HepG2 (cell line): ENCODE data around the gene OR2T10. TPM values are rescaled to one million over a fixed set of nuclear protein-coding genes. Genes with fewer than 3 reads are reported as not detected.

ENCODE experiments used
- ATAC-seq: fragments of 200-7000 bp; cut with Tn5 transposase; 3 replicates; pipeline ENCODE4 v1.9.1; 2020; ENCODE audit warnings: mild to moderate bottlenecking, moderate library complexity
- BruUV-seq: library from RNA; stranded (reverse); fragments of 400-500 nt; replicated peaks from 2 replicates; lab custom pipeline; 2021; lab: Mats Ljungman, UMichigan
- CTCF ChIA-PET: fragments of 300-600 bp; formaldehyde crosslinking; extraction: SDS; loops from one replicate; lab custom pipeline; 2021; ENCODE audit warnings: low total read pairs, inconsistent platforms, low intra/inter-chr PET ratio; lab: Yijun Ruan, JAX
- POLR2A ChIA-PET: fragments of 350-600 bp; sonication (Branson Sonifier 250); formaldehyde crosslinking; loops from one replicate; lab custom pipeline; 2020; ENCODE audit warnings: antibody characterized with exemption, inconsistent platforms; lab: Yijun Ruan, JAX
- DNase-seq: peaks from one replicate; pipeline ENCODE4 v3.0.0-alpha.2; 2015; ENCODE audit warnings: low spot score
- FAIRE-seq: peaks from 3 replicates; lab custom pipeline; 2011; peaks lifted over from hg19 to GRCh38; lab: Jason Lieb, UNC
- H2AFZ ChIP-seq: one replicate; pipeline ENCODE4 v1.6.1; 2011; ENCODE audit warnings: low read length, inconsistent platforms
- H3K27ac ChIP-seq: fragments of 300-600 bp; 3 replicates; pipeline ENCODE4 v1.8.0; 2011; ENCODE audit warnings: mixed run types, mild to moderate bottlenecking, mixed read lengths, low read length, inconsistent platforms; ENCODE audit not compliant: insufficient read depth; ENCODE audit errors: extremely low read length
- H3K27me3 ChIP-seq, 2 experiments: fragments of 200-600 bp in 1 of 2; 2 replicates in 1 of 2; 3 replicates in 1 of 2; pipeline versions ENCODE4 v1.6.0 to v1.8.0; 2011; ENCODE audit warnings: low read length in 2 of 2, mild to moderate bottlenecking in 2 of 2, moderate library complexity in 2 of 2, inconsistent platforms in 1 of 2; ENCODE audit not compliant: insufficient read depth in 2 of 2, control insufficient read depth in 1 of 2
- H3K36me3 ChIP-seq, 2 experiments: fragments of 200-600 bp in 1 of 2; replicated peaks in 1 of 2; 2 replicates in 1 of 2; 3 replicates in 1 of 2; pipeline versions ENCODE4 v1.5.1 to v1.8.0; 2011; ENCODE audit warnings: low read length in 2 of 2, inconsistent platforms in 1 of 2; ENCODE audit not compliant: insufficient read depth in 2 of 2, control insufficient read depth in 1 of 2
- H3K4me1 ChIP-seq: 2 replicates; pipeline ENCODE4 v1.5.1; 2012; ENCODE audit warnings: low read length, inconsistent platforms; ENCODE audit not compliant: insufficient read depth
- H3K4me2 ChIP-seq: 2 replicates; pipeline ENCODE4 v1.6.0; 2011; ENCODE audit warnings: low read depth, low read length, inconsistent platforms
- H3K4me3 ChIP-seq, 3 experiments: fragments of 200-600 bp in 1 of 3; sonication (generic), shearing (Covaris generic) in 1 of 3; replicated peaks in 1 of 3; 2 replicates each; pipeline ENCODE4 v1.5.1; 2011 to 2016; ENCODE audit warnings: low read length in 3 of 3, inconsistent platforms in 2 of 3, low read depth in 2 of 3, mild to moderate bottlenecking in 2 of 3, control low read depth in 1 of 3, mixed read lengths in 1 of 3; ENCODE audit not compliant: insufficient read depth in 1 of 3
- H3K79me2 ChIP-seq: one replicate; pipeline ENCODE4 v1.6.1; 2011; ENCODE audit warnings: low read length, inconsistent platforms; ENCODE audit not compliant: insufficient read depth
- H3K9ac ChIP-seq: 2 replicates; pipeline ENCODE4 v1.6.0; 2011; ENCODE audit warnings: mild to moderate bottlenecking, low read depth, low read length, inconsistent platforms; ENCODE audit not compliant: insufficient read depth
- H3K9me3 ChIP-seq: 2 replicates; pipeline ENCODE4 v1.5.1; 2012; ENCODE audit warnings: mild to moderate bottlenecking, low read length
- H4K20me1 ChIP-seq: 2 replicates; pipeline ENCODE4 v1.6.0; 2011; ENCODE audit warnings: inconsistent platforms, mild to moderate bottlenecking, low read length, moderate library complexity; ENCODE audit not compliant: insufficient read depth
- MIER3 ChIP-seq: IDR thresholded peaks from 2 replicates; pipeline ENCODE4 v1.6.1; 2016; ENCODE audit warnings: missing compliant biosample characterization, borderline replicate concordance
- REL ChIP-seq: sonication (generic); formaldehyde crosslinking; conservative IDR thresholded peaks from 2 replicates; pipeline ENCODE4 v1.8.0; 2022; ENCODE audit warnings: mild to moderate bottlenecking, missing genetic modification reagents, moderate library complexity
- WIZ ChIP-seq: sonication (generic); formaldehyde crosslinking; IDR thresholded peaks from 2 replicates; pipeline ENCODE4 v1.5.1; 2020; ENCODE audit warnings: mild to moderate bottlenecking, missing genetic modification reagents
- ZNF264 ChIP-seq: sonication (generic); formaldehyde crosslinking; IDR thresholded peaks from 2 replicates; pipeline ENCODE4 v1.4.0; 2020; ENCODE audit warnings: missing genetic modification reagents
- WGBS: methylation state at CpG from one replicate; pipeline ENCODE4 v1.1.6; 2017; ENCODE audit warnings: low lambda C conversion rate; 5-methylcytosine and 5-hydroxymethylcytosine counted together
- in situ Hi-C: cut with HindIII; loops from 2 replicates; pipeline ENCODE4 v1.10.0; 2017; ENCODE audit warnings: low pct_unique_long_range_greater_than_20kb; ENCODE audit not compliant: extremely low pct_ligation_motif_present
- intact Hi-C: fragments of 100-400 bp; cut with micrococcal nuclease; formaldehyde crosslinking; loops from one replicate; pipeline ENCODE4 v1.10.0; 2022; ENCODE audit not compliant: unreplicated experiment
- polyA plus RNA-seq, 8 experiments: library from polyadenylated mRNA; depleted of rRNA in 3 of 8; stranded (reverse) in 7 of 8; unstranded in 1 of 8; fragments of >200 nt; fragmentation: Illumina TruSeq in 4 of 8; extraction: Trizol in 4 of 8; gene quantifications; 2 replicates each; pipeline versions ENCODE4 v1.2.1 to v1.2.3, GENCODE V29; 2011 to 2016; ENCODE audit warnings: low read depth in 4 of 8, missing spikeins in 1 of 8, mixed read lengths in 1 of 8; ENCODE audit not compliant: insufficient read depth in 1 of 8
- total RNA-seq, 5 experiments: library from RNA; depleted of rRNA; stranded (reverse); fragments of >200 nt; fragmentation: Illumina TruSeq; extraction: Trizol; gene quantifications; 2 replicates each; pipeline ENCODE4 v1.2.3, GENCODE V29; 2016; ENCODE audit warnings: low read depth in 1 of 5
- TF ChIP-seq, protein P1 (sequence below): sonication (generic); formaldehyde crosslinking; IDR thresholded peaks from 2 replicates; pipeline ENCODE4 v1.5.0; 2020; ENCODE audit warnings: missing genetic modification reagents
- TF ChIP-seq, protein P2 (sequence below): IDR thresholded peaks from 2 replicates; pipeline ENCODE4 v1.6.1; 2016; ENCODE audit warnings: mild to moderate bottlenecking
- TF ChIP-seq, protein P3 (sequence below): sonication (generic); formaldehyde crosslinking; IDR thresholded peaks from 2 replicates; pipeline ENCODE4 v1.8.1; 2022; ENCODE audit warnings: low read depth, mild to moderate bottlenecking, missing genetic modification reagents

Gene OR2T10
- total and polyA plus RNA-seq, 2 of the 13 experiments (the other 11 are each of a cell fraction or from before 2014, with no cell fraction given): not detected

DNA sequence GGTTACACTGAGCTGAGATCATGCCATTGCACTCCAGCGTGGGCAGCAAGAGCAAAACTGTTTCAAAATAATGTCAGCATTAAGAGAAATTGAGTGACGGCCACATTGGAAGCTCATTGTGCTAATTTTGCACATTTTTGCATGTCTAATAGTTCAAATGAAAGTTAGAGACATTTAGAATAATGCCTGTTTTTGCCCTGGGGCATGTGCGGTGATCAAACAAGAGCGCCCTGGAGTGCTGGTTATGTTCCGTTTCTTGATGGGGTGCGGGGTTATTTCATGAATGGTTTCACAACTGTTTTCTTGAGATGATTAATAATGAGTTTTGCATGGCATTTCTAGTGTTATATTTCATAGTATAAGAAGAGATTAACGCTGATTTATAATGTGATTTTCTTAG, 24.3 kb upstream of the OR2T10 start:
- ChIA-PET CTCF (interaction anchor here (0.7 to 3.9 kb wide), 4 partner anchors 65 to 185 kb away, joined by 3 to 33 read pairs (median 8); no protein-coding TSS in a partner anchor), POLR2A (no interaction called here)
- H4K20me1 ChIP-seq: no peaks in the 10 kb centered on the region
- no peaks in the 10 kb centered on the region for H3K79me2 ChIP-seq
- H3K9me3 ChIP-seq: no peaks in the 10 kb centered on the region
- no peak overlapping the region for H2AFZ ChIP-seq
- in situ Hi-C loops: loop anchor here (10.0 kb wide), 1 partner anchor 73 kb away; no protein-coding TSS in a partner anchor
- no peaks in the 10 kb centered on the region; a peak in 1 of 5 replicates for H3K27me3 ChIP-seq
- DNase-seq: no peak
- H3K36me3 ChIP-seq: no peaks in the 10 kb centered on the region
- no peak overlapping the region for H3K9ac ChIP-seq
- TF ChIP-seq REL (CRISPR knock-in tag) (no peak), MIER3 (CRISPR knock-in tag) (no peak), ZNF264 (CRISPR knock-in tag) (no peak), WIZ (CRISPR knock-in tag) (no peak)
- TF ChIP-seq, protein P1, sequence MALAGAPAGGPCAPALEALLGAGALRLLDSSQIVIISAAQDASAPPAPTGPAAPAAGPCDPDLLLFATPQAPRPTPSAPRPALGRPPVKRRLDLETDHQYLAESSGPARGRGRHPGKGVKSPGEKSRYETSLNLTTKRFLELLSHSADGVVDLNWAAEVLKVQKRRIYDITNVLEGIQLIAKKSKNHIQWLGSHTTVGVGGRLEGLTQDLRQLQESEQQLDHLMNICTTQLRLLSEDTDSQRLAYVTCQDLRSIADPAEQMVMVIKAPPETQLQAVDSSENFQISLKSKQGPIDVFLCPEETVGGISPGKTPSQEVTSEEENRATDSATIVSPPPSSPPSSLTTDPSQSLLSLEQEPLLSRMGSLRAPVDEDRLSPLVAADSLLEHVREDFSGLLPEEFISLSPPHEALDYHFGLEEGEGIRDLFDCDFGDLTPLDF (CRISPR knock-in tag): no peak
- TF ChIP-seq, protein P2, sequence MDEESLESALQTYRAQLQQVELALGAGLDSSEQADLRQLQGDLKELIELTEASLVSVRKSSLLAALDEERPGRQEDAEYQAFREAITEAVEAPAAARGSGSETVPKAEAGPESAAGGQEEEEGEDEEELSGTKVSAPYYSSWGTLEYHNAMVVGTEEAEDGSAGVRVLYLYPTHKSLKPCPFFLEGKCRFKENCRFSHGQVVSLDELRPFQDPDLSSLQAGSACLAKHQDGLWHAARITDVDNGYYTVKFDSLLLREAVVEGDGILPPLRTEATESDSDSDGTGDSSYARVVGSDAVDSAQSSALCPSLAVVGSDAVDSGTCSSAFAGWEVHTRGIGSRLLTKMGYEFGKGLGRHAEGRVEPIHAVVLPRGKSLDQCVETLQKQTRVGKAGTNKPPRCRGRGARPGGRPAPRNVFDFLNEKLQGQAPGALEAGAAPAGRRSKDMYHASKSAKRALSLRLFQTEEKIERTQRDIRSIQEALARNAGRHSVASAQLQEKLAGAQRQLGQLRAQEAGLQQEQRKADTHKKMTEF (CRISPR knock-in tag): no peak
- TF ChIP-seq, protein P3, sequence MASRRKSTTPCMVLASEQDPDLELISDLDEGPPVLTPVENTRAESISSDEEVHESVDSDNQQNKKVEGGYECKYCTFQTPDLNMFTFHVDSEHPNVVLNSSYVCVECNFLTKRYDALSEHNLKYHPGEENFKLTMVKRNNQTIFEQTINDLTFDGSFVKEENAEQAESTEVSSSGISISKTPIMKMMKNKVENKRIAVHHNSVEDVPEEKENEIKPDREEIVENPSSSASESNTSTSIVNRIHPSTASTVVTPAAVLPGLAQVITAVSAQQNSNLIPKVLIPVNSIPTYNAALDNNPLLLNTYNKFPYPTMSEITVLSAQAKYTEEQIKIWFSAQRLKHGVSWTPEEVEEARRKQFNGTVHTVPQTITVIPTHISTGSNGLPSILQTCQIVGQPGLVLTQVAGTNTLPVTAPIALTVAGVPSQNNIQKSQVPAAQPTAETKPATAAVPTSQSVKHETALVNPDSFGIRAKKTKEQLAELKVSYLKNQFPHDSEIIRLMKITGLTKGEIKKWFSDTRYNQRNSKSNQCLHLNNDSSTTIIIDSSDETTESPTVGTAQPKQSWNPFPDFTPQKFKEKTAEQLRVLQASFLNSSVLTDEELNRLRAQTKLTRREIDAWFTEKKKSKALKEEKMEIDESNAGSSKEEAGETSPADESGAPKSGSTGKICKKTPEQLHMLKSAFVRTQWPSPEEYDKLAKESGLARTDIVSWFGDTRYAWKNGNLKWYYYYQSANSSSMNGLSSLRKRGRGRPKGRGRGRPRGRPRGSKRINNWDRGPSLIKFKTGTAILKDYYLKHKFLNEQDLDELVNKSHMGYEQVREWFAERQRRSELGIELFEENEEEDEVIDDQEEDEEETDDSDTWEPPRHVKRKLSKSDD (CRISPR knock-in tag): no peak
- TF ChIP-seq, all 625 proteins: peak for 0
- Histone ChIP-seq H3K27ac (no peak overlapping the region), H3K4me1 (no peaks in the 10 kb centered on the region), H3K4me3 (no peak overlapping the region), H3K4me2 (no peak overlapping the region)
- no peak for ATAC-seq
- BruUV-seq: no TSS peak
- WGBS: 19% methylated on average over 7 of the region's 7 CpGs
- intact Hi-C loops: loop anchor here (1.0 kb wide), 2 partner anchors 66 to 186 kb away; no protein-coding TSS in a partner anchor
- no peak for FAIRE-seq
